NCI-H187 (cell line): ENCODE results near the gene ZNF280A.
"Not testable (repeated sequence)": the region's sequence is repeated elsewhere in the genome, so short reads cannot be mapped to it uniquely, and the experiment has no call there.

Experiments
- DNase-seq, 2 experiments: peaks; one replicate each; lab custom pipeline; 2025; lab: John Stamatoyannopoulos, UW

ZNF280A gene

DNA sequence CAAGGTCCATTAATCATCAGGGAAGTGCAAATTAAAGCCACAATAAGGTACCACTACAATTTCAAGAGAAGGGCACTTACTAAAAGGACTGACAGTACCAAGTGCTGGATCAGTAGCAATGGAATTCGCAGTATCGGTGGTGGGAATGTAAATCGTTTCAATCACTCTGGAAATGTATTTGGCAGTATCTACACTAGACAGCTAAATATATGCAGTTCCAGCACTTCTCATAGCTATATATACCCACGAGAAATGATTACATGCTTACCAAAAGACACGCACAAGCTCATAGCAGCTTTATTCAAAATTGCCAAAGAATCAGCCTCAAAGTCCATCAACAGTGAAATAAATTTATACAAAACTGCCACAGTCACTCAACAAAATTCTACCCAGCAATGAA lies 7.1 kb downstream of the ZNF280A start:
- DNase-seq, result no peak

DNA sequence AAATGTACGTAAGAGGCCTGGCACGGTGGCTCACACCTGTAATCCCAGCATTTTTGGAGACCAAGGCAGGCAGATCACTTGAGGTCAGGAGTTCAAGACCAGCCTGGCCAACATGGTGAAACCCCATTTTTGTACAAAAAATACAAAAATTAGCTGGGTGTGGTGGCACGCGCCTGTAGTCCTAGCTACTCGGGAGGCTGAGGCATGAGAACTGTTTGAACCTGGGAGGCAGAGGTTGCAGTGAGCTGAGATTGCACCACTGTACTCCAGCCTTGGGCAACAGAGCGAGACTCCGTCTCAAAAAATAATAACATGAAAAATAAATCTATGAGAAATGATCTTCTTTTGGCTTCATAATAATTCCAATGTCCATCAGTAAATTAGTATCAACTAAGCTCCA lies 9.2 kb downstream of the ZNF280A start:
- not testable (repeated sequence) for DNase-seq

DNA sequence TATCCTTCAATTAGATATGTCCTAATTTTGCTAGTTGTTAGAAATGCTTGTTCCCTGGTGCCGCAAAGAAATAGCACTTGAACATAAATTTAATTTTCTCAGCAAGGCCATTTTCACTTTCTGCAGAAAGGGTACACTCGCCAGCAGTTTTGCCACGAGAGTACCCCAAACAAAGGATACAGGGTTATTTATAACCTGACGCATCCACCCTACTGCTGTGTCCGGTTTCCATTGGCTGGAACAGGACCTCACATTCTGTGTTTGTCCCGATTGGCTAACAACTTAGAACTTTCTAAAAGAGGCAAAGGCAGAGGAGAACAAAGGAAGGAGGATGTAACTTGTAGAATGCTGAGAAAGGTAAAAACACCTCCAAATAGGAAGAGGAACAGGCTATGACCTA lies 10.2 kb downstream of the ZNF280A start:
- not testable (repeated sequence) for DNase-seq

DNA sequence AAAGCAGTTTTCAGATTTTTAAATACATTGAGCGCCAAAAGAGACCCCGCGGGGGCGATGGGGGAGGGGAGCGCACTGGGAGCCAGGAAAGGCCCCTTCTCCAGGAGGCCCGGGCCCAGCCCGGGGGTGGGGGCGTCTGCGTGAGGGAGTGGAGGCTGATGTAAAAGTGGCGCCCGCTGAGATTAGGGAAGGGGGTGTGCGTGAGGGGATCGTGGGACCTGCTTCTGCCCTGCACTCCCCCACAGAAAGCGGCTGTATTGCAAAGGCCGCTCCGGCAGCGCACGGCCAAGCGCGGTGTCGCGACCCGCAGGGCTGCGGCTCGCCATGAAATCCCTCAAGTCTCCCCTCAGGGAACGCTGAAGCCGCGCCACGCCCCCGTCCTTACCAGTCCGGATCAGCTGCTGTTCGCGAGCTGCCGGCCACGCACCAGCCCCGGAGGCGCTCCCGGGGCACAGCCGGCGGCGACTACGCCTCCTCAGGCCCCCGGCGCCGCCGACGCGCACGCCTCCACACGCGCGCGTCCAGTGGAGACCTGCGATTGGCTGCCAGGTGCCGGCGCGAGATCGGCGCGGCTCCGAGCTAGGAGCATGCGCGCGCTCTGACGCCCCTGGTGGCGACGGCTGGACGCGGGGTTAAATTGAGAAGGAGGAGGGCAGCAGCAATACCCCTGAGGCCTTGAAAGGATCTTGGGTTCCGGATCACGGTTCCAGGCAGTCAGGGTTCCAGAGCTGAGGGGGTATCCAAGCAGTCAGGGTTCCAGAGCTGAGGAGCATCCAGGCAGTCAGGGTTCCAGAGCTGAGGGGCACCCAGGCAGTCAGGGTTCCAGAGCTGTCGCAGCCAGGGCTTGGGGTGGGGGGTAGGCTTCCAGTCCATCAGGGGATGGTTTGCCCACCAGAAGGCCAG lies 11.5 kb downstream of the ZNF280A start, which contains the start of gene ZNF280B:
Gene ZNF280B (minus strand): TSS at position 469 of the 903 bp plus-strand sequence. CDS start 19,344 bp downstream, outside the sequence.
- peak; percentile 11 to 56 for DNase-seq

DNA sequence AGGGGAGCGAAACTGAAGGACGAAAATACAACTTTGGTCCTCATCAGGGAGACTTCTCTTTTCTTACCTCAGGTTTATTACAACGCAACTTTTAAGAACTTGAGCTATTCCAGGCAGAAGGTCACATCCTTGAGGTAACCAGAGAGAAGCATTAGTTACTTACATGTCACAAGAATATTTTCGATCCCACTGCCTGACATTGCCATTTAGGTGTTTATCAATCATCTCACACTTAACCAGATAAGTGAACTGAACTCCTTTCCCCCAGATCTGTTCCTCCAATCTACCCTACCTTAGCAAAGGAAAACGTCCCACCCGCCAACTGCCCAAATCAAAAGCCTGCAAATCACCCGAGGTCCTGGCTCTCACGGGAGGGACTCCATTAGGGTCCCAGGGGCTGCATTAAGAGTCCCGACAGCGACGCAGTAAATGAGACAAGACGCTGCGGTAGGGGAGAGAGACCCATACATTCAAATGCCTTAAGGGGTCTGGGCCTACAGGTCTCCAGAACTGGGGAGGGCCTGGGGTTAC lies 12.3 kb downstream of the ZNF280A start:
- no peak for DNase-seq

DNA sequence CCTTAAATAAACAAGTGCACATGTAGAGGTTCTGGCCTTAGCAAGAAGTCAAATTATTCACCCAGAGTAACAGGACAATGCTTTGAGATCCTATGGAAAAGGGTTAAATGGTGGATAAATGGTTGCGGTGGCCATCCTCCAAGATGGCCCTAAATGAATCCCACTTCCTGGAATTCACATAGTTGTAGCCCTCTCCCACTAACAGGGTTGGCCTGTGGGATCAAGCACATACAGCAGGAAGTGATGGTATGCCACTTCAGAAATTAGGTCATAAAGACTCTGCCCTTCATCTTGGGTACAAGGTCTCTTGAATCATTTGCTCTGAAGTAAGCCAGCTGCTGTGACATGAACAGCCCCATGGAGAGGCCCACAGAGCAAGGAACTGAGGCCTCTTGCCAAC lies 13.3 kb downstream of the ZNF280A start:
- no peak for DNase-seq

DNA sequence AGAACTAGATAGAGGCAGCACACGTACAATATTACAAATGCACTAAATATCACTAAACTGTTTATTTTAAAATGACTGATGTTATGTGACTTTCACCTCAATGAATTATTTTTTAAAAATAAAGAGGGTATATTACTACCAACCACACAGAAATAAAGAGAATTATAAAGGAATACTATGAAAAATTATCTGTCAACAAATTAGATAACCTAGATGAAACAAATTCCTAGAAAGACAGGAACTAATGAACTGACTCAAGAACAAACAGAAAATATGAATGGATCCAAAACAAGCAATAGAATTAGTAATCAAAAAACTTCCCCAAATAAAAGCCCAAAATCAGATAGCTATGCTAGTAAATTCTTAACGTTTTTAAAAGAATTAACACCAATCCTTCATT lies 21.8 kb downstream of the ZNF280A start:
- no peak for DNase-seq

DNA sequence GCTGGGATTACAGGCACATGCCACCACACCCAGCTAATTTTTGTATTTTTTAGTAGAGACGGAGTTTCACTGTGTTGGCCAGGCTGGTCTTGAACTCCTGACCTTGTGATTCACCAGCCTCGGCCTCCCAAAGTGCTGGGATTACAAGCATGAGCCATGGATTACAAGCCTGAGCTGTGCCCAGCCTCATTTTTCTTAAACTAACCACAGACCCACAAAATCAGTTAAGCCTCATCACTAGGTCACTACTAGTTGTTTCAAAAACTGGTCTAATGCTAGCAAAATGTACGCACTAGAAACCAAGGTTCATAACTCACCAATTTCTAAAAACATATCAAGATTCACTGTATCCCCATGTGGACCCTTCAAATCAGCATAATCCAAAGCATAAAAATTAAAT lies 28.5 kb downstream of the ZNF280A start:
- DNase-seq, result not testable (repeated sequence)

DNA sequence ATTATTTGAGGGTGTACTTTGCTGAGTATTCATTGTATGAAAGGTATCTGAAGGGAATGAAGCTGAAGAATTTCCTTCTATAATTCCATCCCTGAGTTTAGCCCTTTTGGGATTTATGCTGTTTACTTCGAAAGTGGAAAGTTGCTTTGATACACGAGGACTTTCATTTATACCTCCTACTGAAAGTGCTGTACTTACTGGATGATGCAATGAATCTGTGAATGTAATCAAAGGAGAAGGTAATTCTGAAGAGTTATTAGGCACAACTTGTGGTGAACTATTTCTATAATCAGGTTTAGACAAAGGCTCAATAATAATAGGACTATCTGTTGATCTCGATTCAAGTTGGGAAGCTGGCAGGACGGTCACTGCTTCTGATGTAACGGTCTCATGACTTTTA lies 31.3 kb downstream of the ZNF280A start:
- DNase-seq, result no peak

DNA sequence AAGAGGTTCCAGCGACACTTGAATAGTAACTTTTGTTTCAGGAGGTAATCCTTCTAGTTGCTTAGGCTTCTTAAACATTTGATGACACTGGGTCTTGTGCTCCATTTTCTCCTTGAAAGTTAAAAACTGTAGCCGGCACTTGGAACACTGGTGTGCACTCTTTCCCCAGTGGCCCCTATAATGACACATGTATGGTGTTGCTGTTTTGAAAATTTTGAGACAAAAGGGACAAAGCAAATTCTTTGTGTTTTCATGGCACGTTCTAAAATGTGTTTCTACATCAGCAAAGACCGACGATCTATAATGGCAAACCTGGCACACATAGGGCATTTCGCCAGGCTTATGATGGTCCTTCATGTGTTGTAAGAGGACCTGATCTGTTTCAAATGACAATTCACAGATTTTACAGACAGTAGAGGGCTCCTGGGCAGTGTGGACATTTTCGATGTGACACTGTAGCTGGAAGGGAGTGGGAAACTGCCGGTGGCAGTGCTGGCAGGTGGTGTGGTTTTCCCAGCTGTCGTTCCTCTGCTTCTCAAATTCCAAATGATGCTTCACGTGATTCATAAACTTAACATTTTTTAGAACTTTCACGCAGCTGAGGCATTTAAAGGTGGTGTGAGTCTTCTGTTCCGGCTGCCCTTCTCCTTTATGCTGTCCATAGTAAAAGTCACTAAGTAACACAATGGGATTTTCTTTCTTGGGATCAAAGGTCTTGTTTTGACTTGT lies 32.0 kb downstream of the ZNF280A start:
- DNase-seq, result no peak

DNA sequence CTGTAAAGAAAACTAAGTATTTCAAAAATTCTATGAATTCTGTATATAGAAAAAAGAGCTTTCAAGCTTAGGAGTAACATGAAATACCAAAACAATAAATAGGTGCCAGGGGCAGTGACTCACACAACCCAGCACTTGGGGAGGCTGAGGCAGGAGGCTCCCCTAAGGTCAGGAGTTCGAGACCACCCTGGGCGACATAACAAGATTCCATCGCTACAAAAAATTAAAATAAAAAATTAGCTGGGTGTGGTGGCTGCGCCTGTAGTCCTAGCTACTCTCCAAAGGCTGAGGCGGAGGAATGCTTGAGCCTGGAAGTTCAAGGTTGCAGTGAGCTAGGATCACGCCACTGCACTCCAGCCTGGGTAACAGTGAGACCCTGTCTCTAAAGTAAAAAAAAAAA lies 33.0 kb downstream of the ZNF280A start:
- no peak for DNase-seq

DNA sequence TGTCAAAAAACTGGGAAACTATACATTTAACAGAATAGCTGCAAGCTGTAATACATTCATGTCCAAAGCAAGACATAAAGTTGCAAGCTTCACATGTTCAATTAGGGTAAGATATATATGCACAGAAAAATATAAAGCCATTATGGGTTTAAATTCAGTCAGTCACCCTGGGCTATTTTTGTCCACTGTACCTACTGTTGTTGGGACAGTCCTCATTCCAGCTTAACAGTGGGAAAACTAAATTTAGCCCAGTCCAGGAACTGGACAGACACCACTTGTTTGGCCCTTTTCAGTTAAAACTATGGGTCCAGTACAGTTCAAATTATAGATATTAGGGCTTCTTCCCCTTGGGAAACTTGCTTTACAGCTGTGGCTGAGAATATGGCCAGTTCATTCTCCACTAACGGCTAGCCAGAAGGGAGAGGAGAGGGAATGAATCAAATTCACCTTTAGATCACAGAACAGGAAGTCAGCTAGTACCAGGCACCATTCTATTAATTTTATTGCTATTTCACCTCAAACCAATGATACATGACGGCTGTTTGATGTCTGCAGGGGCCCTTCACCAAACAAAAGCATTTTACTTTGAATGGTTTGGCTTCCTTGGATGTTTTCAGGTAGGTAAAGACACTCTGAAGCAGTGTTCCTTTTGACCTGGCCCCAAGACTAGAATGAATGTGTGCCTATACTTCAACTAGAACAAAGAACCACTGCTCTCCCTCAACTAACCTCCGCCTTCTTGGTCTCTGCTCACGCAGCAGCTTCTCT lies 33.8 kb downstream of the ZNF280A start:
- no peak for DNase-seq

DNA sequence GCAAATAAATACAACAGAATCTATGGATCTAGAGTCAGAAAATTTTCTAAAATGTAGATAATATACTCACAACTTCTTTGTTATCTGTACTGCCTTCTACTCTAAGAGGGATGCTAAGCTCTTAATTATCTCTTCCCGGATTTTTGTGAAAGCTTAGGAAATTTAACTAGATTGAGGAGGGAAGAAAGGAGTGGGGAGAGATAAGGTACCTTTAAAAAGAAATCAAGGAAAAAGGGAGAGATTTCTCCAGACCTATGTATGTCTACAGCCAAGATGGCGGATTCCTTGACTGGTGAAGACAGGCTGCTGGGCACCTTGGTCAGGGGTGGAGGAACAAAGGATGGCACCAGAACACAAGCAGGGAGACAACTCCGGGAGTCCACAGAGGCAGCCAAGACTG lies 34.5 kb downstream of the ZNF280A start:
- no peak for DNase-seq

DNA sequence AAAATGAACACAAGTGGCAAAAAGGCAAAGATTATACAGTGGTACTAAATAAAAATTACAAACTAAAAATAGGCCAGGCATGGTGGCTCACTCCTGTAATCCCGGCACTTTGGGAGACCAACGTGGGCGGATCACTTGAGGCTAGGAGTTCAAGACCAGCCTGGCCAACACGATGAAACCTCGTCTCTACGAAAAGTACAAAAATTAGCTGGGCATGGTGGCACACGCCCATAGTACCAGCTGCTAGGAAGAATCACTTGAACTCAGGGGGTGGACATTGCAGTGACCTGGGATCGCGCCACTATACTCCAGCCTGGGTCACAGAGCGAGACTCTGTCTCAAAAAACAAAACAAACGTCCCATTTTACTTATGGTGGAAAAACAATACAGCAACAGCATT lies 36.0 kb downstream of the ZNF280A start:
- no peak for DNase-seq

DNA sequence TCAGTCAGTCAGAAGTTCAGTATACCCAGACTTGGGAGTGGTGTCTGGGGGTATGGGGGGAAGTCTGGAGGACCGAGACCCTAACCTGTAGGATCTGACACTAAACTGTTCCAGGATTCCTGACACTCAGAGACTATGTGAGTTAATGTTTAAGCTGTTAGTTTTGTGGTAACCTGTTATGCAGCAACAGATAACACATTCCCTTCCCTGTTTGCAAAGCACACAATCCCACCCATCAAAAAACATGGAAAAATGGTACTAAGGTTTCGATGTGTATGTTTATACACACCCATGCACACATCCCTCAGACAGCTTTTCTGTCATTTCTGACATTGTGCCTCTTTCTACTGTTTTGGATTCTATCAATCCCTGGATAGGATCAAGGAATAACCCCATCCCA lies 39.1 kb downstream of the ZNF280A start:
- no peak for DNase-seq

DNA sequence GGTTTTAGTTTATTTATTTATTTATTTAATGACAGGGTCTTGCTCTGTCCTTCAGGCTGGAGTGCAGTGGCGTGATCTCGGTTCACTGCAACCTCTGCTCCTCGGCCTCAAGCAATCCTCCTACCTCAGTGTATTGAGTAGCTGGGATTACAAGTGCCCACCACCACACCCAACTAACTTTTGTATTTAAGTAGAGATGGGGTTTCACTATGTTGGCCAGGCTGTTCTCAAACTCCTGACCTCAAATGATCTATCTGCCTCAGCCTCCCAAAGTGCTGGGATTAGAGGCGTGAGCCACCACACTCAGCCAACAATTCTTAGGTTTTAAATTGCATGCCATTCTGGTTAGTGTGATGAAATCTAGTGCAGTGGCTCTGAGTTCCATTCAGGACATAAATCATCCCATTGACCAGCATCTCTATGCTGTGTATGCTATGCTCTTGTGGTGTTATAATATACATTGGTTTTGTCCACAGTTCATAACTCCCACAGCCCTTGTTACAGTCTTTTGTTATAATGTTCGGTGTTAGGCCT lies 40.0 kb downstream of the ZNF280A start:
- no peak for DNase-seq

DNA sequence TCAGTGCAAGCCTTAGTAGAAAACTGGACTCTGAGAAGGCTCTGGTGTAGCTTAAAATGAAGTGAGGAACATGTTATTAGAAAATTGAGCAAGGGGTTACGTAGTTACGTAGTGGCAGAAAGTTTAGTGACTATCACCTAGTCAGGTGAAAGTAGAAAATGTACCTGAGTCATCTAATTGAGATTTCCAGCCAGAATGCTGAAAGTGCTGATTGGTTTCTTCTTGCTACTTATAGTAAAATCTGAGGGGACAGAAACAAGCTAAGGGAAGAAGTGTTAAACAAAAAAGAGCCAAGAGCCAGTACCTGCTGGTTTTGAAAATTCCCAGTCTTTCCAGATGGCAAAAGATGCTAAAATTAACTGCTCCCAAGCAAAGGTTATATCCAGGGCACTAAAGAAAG lies 41.0 kb downstream of the ZNF280A start:
- no peak for DNase-seq

DNA sequence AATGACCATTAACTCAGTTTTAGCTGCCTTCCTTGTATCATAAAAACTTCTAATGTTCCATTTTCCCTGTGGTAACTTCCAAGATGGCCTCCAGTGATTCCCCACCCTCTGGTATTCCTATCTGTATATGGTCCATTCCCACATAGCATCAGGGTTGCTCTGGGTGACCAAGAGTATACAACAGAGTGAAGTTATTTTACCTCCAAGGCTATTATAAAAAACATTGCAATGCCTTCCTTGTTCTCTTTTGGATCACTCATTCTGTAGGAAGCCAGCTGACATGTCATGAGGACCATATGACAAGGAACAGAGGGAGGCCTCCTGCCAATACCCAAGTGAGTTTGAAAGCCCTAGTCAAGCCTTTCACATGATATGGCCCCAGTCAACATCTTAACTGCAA lies 41.6 kb downstream of the ZNF280A start:
- DNase-seq, result no peak

DNA sequence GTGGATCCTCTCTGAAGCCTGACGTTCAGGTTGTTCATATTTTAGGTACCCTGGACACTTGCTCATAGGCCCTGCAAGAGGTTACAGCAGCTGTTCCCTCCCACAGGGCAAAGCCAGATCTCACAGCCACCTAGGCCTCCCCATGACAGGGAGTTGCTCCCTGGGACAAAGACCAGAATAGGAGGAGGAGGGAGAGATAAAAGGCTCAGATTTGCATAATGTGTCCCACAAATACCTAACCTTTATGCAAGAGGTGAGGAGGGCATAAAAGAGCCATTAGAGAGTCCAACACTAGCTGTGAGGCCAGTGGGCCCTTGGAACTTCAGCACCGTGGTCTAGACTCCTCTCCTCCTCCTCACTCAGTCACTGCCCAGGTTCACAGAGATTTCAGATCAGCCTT lies 45.3 kb downstream of the ZNF280A start:
- DNase-seq, result no peak

DNA sequence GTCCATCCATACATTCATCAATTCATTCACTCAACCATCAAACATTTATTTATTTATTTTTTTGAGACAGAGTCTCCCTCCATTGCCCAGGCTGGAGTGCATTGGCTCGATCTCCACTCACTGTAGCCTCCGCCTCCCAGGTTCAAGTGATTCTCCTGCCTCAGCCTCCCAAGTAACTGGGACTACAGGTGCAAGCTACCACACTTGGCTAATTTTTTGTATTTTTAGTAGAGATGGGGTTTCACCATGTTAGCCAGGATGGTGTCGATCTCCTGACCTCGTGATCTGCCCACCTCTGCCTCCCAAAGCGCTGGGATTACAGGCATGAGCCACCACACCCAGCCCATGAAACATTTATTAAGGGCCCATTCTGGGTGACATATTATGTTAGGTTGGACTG lies 49.0 kb downstream of the ZNF280A start:
- not testable (repeated sequence) for DNase-seq

DNA sequence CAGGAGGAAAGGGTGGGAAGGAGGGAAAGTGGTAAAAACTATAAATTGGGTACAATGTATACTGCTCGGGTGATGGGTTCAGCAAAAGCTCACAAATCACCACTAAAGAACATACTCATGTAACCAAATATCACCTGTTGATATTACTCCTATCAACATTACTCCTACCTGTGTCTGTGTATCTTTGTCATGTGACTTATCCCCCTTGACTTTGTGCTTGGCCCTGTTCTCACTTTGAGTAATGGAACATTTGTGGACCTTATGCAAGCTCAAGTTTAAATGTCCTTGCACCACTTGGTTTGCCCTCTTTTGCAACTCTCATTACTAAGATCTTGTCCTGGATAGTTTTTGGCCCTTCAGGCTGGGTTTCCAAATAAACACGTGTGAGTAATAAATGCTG lies 50.5 kb downstream of the ZNF280A start:
- DNase-seq, result no peak
